Fibroblast of skin of left biceps (primary cell): Measurements from ENCODE around the gene SLC7A14.

ENCODE experiments used
- DNase-seq, 2 experiments: peaks; one replicate each; pipeline ENCODE4 v3.0.0-alpha.2; 2013; ENCODE audit warnings: low read depth in 2 of 2

Gene SLC7A14

DNA sequence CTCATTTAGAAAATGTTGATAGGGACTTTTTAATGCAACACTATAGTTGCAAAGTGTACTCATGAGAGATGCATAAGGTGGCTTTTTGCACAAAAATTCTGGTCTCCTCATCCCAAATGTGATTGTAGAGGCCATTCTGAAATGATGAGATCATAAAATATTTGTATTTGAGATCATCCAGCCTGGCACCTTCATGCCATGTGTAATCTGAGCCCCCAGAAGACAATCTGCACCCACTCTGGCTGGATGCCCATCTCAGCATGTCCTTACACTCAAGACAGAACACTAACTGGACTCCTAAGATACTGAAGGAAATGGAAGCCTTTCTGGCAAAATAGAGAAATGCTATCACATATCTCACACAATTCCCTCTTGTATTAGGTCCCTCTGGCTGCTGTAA is 49.2 kb downstream of the SLC7A14 start:
- DNase-seq = no peak

GRCh38 chr3:170534227-170534626 is 51.6 kb downstream of the SLC7A14 start:
- DNase-seq = no peak

GRCh38 chr3:170532573-170532972 is 53.3 kb downstream of the SLC7A14 start:
- no peak for DNase-seq

DNA sequence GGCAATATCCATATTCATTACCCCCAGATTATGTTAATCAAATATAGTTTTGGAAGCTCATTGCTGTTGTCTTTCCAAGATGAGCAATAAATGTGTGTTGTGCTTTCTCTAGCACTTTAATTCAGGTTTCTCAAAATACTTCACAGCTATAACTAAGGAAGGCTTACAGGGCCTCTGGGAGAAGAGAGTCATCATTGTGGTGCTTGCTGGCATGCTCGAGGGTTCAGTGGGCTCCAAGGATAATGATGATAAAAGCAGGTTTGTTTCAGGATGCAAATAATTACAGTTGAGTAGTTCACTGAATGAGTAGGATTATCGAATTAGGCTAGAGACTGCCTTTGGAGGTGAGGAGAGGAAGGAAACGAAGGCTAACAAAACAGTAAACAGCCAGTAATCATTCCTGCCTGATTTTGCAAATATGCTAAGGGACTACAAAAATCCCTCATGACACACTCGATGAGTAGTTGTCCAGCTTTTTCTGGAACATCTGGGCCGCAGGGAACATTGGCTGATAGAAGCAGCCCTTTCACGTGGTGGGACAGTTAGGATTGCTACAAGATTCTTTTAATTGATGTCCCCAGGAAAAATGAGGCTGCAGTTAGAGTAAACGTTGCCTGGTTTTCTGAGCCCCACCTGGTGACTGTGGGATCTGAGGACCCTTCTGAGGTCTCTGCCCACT is 54.1 kb downstream of the SLC7A14 start:
- no peak for DNase-seq

GRCh38 chr3:170531054-170531453 is 54.8 kb downstream of the SLC7A14 start:
- DNase-seq = no peak

GRCh38 chr3:170529912-170530311 is 56.0 kb downstream of the SLC7A14 start:
- DNase-seq = no peak

DNA sequence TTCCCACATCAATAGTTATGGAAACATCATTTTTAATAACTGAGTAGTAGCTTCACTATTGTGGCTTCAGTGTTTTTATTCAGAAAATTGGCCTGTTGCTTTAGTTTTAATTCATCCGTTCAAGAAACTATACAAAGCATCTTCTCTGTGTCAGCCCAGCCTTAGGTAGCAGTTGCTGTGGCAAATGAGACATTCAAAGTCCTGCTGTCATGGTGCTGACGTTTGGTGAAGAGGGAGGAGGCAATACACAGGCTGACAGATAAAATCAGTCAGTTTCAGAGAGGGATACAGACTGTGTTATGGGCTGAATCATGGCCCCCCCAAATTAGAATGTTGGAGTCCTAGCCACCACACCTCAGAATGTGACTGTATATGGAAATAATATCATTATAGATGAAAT is 56.5 kb downstream of the SLC7A14 start:
- DNase-seq = no peak

- no peak for DNase-seq
Measured at GRCh38 chr3:170528726-170529125, 57.1 kb downstream of the SLC7A14 start.

DNA sequence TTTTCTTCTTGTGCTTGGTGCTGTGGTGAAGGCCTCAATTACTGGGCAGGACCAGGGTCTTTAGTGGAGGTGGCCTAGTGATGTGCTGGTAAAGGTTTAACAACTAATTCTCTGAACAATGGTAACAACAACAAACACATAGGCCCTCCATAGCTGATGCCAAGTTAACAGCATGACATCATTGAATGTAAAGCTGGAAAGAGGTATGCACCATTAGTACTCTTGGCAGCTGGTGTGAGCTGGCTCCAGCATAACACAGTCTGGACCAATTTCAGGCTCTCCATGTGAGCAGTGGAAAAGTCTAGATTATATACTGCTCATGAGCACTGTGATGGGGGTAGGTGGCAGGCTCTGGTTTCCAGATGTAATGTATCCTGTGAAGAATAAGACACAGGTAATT is 61.8 kb downstream of the SLC7A14 start:
- DNase-seq = peak in 1 of 2 experiments; percentile 15

DNA sequence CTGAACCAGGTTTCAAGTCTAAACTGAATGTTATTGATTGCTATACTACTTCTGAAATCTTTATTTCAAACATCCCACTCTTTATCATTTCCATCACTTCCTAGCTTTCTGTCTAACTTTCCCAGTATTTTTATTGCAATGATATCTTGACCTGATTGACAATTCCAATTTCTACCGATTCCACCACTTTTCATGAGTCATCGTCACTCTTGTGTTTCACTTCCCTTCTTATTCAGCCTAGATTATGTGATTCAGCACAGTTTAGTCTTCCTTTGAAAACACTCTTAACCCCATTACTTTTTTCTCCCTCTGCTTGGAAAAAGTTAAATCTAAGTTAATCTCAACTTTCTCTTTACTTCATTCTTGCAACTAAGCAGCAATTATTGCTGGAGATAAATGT is 62.6 kb downstream of the SLC7A14 start:
- DNase-seq = no peak

DNA sequence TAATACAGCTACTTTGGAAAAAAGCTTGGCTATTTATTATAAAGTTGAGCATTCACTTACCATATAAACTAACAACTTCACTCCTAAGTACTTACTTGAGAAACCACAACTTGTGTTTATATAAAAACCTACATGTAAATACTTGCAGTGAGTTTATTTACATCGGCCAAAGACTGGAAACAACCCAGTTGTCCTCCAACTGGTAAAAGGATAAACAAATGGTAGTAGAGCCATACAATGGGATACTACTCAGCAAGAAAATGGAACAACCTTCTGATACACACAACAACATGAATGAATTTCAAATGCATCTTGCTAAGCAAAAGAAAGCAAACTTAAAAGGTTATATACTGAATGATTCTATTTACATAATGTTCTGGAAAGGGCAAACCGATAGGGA is 63.7 kb downstream of the SLC7A14 start:
- no peak for DNase-seq

- peak in 1 of 2 experiments; percentile 14 for DNase-seq
Measured at GRCh38 chr3:170520996-170521395, 64.9 kb downstream of the SLC7A14 start.

DNA sequence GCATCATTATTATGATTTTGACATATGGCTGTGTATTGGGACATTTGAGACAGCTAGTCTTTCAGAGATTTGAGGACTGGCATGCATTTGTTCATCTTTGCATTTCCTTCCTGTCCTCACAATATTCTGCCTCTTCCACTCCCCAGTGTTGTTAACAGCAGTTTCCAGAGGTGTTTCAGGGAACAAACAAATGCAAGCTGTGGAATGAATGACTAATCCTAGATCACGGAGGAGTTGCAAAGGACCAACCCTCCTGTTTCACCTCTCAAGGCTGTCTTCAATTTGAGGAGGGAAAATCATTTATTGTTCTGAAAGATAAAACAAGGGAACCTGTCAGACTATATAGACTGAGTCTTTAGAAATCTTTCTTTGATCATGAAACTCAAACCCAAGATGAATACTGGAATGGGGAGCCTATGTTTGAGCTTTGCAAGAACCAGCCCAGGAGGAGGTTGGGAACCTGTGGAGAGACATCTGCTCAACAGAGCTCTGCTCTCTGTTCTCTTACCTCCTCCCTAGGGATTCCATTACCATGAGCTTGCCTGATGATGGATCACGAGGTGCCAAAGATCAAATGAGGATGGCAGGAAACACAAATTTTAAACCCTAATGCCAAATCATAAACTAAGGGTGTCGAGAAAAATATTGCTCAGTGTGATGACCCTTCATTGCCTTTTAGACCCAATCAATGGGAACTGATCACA is 68.5 kb downstream of the SLC7A14 start:
- no peak for DNase-seq

DNA sequence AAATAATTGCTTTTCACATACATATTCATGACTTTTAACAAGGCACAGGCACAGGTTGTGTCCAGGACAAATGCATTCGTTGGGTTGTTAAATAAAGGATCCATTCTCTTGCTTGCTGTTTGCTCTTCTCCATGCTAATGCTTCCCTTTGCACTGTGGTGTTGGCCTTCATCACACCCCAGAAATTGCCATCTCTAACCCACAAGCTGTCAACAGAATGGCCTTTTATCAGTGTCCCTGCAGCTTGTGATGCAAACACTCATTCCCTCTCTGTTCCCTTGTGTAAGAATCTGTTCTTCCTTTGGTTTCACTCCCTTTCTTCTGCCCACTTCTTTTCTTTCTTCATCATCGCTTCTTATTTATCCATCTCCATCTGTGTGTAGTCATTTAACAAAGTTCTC is 72.2 kb downstream of the SLC7A14 start:
- no peak for DNase-seq

DNA sequence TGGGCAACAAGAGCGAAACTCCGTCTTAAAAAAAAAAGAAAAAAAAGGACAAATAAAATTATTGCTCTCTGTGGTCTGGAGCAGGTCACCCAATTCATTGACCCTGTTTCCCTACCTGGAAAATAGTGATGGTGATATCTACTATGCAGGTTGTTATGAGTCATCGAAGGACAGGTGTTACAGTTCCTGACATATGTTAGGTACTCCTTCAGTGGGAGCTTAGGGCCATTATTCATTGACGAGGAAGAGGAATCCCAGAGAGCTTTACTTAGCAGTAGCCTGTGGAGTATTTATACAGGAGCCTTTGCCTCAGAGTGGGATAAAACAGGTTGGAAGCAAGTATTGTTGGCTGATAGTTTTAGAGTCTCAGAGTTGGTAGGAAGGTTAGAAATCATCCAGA is 74.5 kb downstream of the SLC7A14 start:
- no peak for DNase-seq

DNA sequence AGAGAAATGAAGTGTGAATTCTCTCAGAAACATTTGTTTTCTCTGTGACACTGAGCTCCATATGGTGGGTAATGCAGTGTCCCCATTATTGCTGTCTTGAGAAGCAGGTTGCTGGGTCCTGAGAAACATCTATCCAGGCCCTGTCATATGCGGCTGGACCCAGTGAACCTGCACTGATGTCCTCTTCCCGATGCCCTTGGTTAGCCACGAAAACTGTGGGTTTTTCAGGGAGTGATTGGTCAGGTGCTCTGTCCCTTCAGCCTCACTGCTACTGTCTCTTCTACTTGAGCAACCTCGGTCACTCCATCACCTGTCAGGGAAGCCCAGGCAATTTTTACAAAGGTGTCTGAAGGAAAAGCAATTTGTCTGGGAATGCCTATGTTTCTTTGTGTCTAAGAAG is 77.0 kb downstream of the SLC7A14 start:
- no peak for DNase-seq

- DNase-seq = no peak
Measured at GRCh38 chr3:170508291-170508690, 77.6 kb downstream of the SLC7A14 start.

DNA sequence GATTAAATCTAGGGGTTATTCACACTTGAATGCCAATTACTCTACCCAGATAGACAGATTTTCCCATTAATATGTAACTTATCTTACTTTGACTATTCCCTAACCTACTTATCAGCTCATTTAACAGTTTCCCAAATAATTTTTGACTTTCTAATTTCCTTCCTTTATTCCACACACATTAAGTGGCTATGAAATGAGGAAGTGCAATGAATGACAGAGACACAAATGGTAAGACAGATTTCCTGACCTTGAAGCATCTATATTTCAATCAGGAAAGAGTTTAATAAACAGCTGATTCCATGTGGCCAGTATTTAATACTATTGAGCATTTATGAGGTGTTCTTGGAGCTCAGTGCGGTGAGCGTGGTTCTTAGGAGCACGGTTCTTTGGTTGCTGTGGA is 78.8 kb downstream of the SLC7A14 start:
- no peak for DNase-seq

- DNase-seq = no peak
Measured at GRCh38 chr3:170506556-170506955, 79.3 kb downstream of the SLC7A14 start.

DNA sequence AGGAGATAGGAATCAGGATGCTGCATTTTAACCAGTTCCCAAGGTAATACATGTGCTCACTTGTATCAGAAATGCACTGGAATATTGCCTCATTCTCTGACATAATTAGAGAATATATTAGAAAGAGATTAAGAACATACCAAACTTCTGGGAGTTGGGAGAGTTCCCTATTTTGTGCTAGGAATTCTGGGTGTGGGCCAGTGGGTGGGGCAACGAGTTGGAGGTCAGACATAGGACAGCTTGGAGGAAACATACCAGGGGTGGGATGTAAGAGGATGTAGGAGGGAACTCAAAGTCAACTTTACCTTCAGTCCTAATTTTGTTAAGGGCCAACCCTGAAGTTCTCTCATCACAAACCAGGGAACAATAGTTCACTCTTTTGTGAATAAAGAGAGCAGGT is 83.6 kb downstream of the SLC7A14 start:
- peak in 1 of 2 experiments; percentile 55 for DNase-seq

DNA sequence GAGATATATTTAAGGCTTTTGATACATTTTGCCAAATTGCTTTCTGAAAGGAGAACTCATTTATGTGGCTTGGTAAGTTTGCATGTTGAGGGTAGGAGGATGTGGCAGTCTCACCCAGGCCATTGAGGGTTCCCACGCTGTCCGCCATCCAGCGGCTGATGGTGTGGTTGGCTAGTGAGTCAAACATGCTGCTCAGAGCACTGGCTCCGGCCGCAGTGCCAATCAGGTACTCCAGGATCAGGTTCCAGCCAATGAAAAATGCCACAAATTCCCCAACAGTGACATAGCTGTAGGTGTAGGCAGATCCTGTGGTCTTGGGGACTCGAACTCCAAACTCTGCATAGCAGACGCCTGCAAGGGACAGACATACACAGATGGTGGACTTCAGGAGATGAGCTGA is 84.9 kb downstream of the SLC7A14 start:
- no peak for DNase-seq

DNA sequence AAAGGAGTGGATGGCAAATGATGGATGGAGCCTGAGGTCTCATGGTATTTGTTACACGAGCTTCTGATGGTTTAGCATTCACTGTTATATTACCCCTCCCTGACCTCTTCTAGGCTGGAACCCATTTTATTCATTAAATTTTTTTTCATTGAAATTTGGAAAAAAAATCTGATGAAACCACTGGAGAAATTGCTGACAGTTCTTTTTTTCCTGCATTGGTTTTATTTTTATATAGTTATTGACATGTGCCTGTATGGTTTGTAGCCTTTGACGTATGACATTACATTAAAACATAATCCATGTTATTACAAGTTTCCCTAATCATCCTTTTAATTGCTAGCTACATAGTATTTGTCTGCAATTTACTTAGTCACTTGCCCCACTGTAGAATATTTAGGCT is 85.4 kb downstream of the SLC7A14 start:
- DNase-seq = no peak

DNA sequence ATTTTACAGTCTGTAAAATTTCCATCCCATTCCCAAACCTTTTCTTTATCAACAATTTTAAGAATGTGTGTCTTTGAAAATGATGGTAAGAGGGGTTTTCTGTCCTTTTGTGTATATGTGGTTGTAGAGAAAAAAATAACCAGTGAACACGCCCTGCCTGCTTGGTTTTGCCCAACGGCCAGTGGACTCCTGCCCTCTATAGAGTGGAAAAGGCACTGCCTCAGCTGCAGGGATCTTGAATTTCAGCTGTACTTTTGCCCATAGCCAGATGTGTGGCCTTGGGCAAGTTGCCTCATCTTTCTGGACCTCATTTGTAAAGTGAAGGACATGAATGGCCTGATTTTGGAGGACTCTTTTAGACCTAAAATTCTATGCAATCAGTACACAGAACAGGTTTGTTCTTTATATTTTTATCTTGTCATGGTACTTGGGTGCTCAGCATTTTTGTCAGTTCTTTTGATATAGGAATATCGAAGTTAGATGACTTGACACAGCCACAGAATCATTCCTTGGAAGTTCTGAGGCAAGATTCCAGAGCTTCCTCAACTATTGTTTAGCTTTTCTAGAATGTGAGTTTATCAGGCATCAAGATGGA is 86.2 kb downstream of the SLC7A14 start:
- peak in 1 of 2 experiments; percentile 18 for DNase-seq
